ENCODE data around the gene TNFRSF4. TPM values are rescaled to one million over a fixed set of nuclear protein-coding genes. Genes with fewer than 3 reads are reported as not detected.
"Not testable (repeated sequence)": the region's sequence is repeated elsewhere in the genome, so short reads cannot be mapped to it uniquely, and the experiment has no call there.

The TNFRSF4 gene
- total and polyA plus RNA-seq, 2 of the 8 experiments (the other 6 are each of a cell fraction or from before 2014, with no cell fraction given) = 0.06 TPM; not detected in 1

DNA sequence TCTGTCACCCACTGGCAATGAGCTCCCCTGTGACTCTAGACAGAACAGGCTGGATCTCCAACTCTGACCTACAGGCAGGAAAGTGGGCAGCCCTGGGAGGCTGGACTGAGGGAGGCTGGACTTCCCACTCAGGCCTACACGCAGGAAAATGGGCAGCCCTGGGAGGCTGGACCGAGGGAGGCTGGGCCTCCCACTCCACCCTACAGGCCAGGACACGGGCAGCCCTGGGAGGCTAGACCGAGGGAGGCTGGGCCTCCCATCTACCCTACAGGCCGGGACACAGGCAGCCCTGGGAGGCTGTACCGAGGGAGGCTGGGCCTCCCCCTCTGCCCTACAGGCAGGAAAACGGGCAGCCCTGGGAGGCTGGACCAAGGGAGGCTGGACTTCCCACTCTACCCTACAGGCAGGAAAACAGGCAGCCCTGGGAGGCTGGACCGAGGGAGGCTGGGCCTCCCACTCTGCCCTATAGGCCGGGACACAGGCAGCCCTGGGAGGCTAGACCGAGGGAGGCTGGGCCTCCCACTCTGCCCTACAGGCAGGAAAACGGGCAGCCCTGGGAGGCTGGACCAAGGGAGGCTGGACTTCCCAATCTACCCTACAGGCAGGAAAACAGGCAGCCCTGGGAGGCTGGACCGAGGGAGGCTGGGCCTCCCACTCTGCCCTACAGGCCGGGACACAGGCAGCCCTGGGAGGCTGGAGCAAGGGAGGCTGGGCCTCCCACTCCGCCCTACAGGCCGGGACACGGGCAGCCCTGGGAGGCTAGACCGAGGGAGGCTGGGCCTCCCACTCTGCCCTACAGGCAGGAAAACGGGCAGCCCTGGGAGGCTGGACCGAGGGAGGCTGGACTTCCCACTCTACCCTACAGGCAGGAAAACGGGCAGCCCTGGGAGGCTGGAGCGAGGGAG, 34.3 kb upstream of the TNFRSF4 start:
- H3K27ac ChIP-seq (ENCODE audit: low read depth, low read length); H2BK12ac ChIP-seq (ENCODE audit: low read depth, low read length); H3K9me3 ChIP-seq (ENCODE audit: insufficient read depth in 2 of 2, low read depth in 1 of 2, low read length in 1 of 2); H2AK5ac ChIP-seq (ENCODE audit: low read depth, low read length); H3K4me3 ChIP-seq (ENCODE audit: extremely low read depth in 1 of 4, insufficient read depth in 2 of 4, low read depth in 3 of 4, low read length in 4 of 4); H3K79me1 ChIP-seq (ENCODE audit: low read depth, low read length); H4K20me1 ChIP-seq (replicated peaks in 1 of 2; ENCODE audit: control insufficient read depth in 1 of 2, insufficient read depth in 2 of 2, low read length in 2 of 2); H3K14ac ChIP-seq (ENCODE audit: insufficient read length); H3K4me2 ChIP-seq (ENCODE audit: insufficient read depth in 1 of 2, low read depth in 2 of 2, low read length in 2 of 2); H3K36me3 ChIP-seq (ENCODE audit: control insufficient read depth in 2 of 4, insufficient read depth in 4 of 4, low read length in 3 of 4); H2BK5ac ChIP-seq (ENCODE audit: low read depth, low read length); H3K23ac ChIP-seq (ENCODE audit: insufficient read length); H2BK120ac ChIP-seq (replicated peaks; ENCODE audit: low read depth, low read length); DNase-seq (ENCODE audit: low read depth in 1 of 2, low spot score in 2 of 2); H2BK20ac ChIP-seq (ENCODE audit: low read length); H3K79me2 ChIP-seq (ENCODE audit: control insufficient read depth in 1 of 2, insufficient read depth in 2 of 2, low read length in 2 of 2); H3K56ac ChIP-seq (replicated peaks; ENCODE audit: insufficient read length, low read depth, low read length); H3K23me2 ChIP-seq (ENCODE audit: low read depth, low read length); H4K8ac ChIP-seq (ENCODE audit: extremely low read depth, insufficient read depth, low read length); H4K5ac ChIP-seq (ENCODE audit: insufficient read length, low read depth, low read length); H4K91ac ChIP-seq (replicated peaks; ENCODE audit: insufficient read length, low read length); H3K4ac ChIP-seq (replicated peaks; ENCODE audit: insufficient read length, low read depth, low read length); H3K9ac ChIP-seq (replicated peaks in 1 of 4; ENCODE audit: extremely low read depth in 1 of 4, low read depth in 3 of 4, low read length in 3 of 4); H2AFZ ChIP-seq (ENCODE audit: low read length); H2BK15ac ChIP-seq (ENCODE audit: low read length); H3K4me1 ChIP-seq (replicated peaks in 1 of 4; ENCODE audit: control insufficient read depth in 3 of 4, insufficient read depth in 4 of 4, low read length in 3 of 4); H3K18ac ChIP-seq (ENCODE audit: extremely low read depth, low read length); FAIRE-seq: not testable (repeated sequence)
- H3K27me3 ChIP-seq (replicated peaks in 1 of 4; ENCODE audit: control insufficient read depth in 3 of 4, extremely low read depth in 1 of 4, insufficient read depth in 3 of 4, low read length in 3 of 4) = peaks cover 2 to 19% (median 11%) of the 10 kb centered on the region in 4 experiments; a peak in 6 of 7 replicates
- ChIA-PET CTCF (ENCODE audit: partially characterized antibody) (interaction anchor here (1.0 to 1.9 kb wide), 3 partner anchors 8 to 126 kb away, joined by 3 to 6 read pairs (median 4); no protein-coding TSS in a partner anchor), POLR2A (ENCODE audit: partially characterized antibody) (interaction anchor here (1.4 to 2.0 kb wide), 2 partner anchors 10 to 12 kb away, joined by 4 to 5 read pairs; no protein-coding TSS in a partner anchor)
- 88% methylated on average over 12 of the region's 21 CpGs; no CpG with 5 or more reads in 1 of the 2 experiments for WGBS, 2 experiments (ENCODE audit: extremely low coverage in 1 of 2, insufficient coverage in 1 of 2, insufficient read length in 1 of 2, insufficient replicate concordance in 2 of 2, low coverage in 1 of 2, low lambda C conversion rate in 2 of 2, missing lambda C conversion rate in 1 of 2)
